Loucy (cell line): ENCODE results near the gene UFC1.

Source experiments
- H2AFZ ChIP-seq: fragments of 200-600 bp; sonication (generic); 2 replicates; pipeline ENCODE4 v1.6.0; 2016; ENCODE audit warnings: antibody characterized with exemption, mild to moderate bottlenecking, low read length, moderate library complexity
- H3F3A ChIP-seq: fragments of 200-600 bp; 2 replicates; pipeline ENCODE4 v1.6.0; 2016; ENCODE audit warnings: antibody characterized with exemption, low read depth, mild to moderate bottlenecking
- H3K27me3 ChIP-seq: fragments of 200-600 bp; sonication (generic); 2 replicates; pipeline ENCODE4 v1.6.1; 2014; ENCODE audit warnings: low read length, mild to moderate bottlenecking; ENCODE audit not compliant: insufficient read depth, poor library complexity, severe bottlenecking
- H3K36me3 ChIP-seq: fragments of 200-600 bp; sonication (generic); 2 replicates; pipeline ENCODE4 v1.6.1; 2016; ENCODE audit warnings: low read length; ENCODE audit not compliant: insufficient read depth
- H3K4me1 ChIP-seq: fragments of 200-600 bp; sonication (generic); 2 replicates; pipeline ENCODE4 v1.5.1; 2014; ENCODE audit warnings: low read length, mild to moderate bottlenecking; ENCODE audit not compliant: insufficient read depth, poor library complexity, severe bottlenecking
- H3K4me2 ChIP-seq: fragments of 200-600 bp; sonication (generic); 2 replicates; pipeline ENCODE4 v1.6.0; 2014; ENCODE audit warnings: antibody characterized with exemption, low read length, low read depth, mild to moderate bottlenecking; ENCODE audit not compliant: poor library complexity, severe bottlenecking
- H3K4me3 ChIP-seq: fragments of 200-600 bp; sonication (generic); 2 replicates; pipeline ENCODE4 v1.5.1; 2014; ENCODE audit warnings: low read length, mild to moderate bottlenecking, mixed read lengths; ENCODE audit not compliant: poor library complexity, severe bottlenecking
- H3K79me2 ChIP-seq: fragments of 200-600 bp; sonication (generic); 2 replicates; pipeline ENCODE4 v1.6.1; 2014; ENCODE audit warnings: low read length; ENCODE audit not compliant: insufficient read depth
- H3K9ac ChIP-seq: fragments of 200-600 bp; sonication (generic); 2 replicates; pipeline ENCODE4 v1.6.0; 2014; ENCODE audit warnings: mild to moderate bottlenecking, low read depth, low read length, moderate library complexity; ENCODE audit not compliant: poor library complexity, severe bottlenecking
- H3K9me2 ChIP-seq: fragments of 200-600 bp; sonication (generic); replicated peaks from 2 replicates; pipeline ENCODE4 v1.6.1; 2016; ENCODE audit warnings: low read depth, low read length, mixed read lengths
- H3K9me3 ChIP-seq: fragments of 200-600 bp; sonication (generic); 2 replicates; pipeline ENCODE4 v1.6.1; 2014; ENCODE audit warnings: mild to moderate bottlenecking, antibody characterized with exemption, low read length, low read depth; ENCODE audit not compliant: insufficient read depth
- H4K20me1 ChIP-seq: fragments of 200-600 bp; sonication (generic); 2 replicates; pipeline ENCODE4 v1.6.0; 2014; ENCODE audit warnings: antibody characterized with exemption, low read length, mild to moderate bottlenecking; ENCODE audit not compliant: insufficient read depth, poor library complexity, severe bottlenecking
- EZH2phosphoT487 ChIP-seq: fragments of 200-600 bp; IDR thresholded peaks from 2 replicates; pipeline ENCODE4 v1.6.1; 2018; ENCODE audit warnings: antibody characterized with exemption, mild to moderate bottlenecking, moderate library complexity, borderline replicate concordance
- TF ChIP-seq, protein P1 (sequence below): fragments of 200-600 bp; sonication (generic); conservative IDR thresholded peaks from 2 replicates; pipeline ENCODE4 v1.5.1; 2014; ENCODE audit warnings: mild to moderate bottlenecking, antibody characterized with exemption, low read length

Gene UFC1

GRCh38 chr1:161185282-161185682, 31.5 kb downstream of the UFC1 start:
- Histone ChIP-seq H3K9me2 (no peaks in the 10 kb centered on the region), H3K36me3 (no peaks in the 10 kb centered on the region), H3K79me2 (no peaks in the 10 kb centered on the region), H3K9ac (peak overlapping the region; percentile 65), H4K20me1 (no peaks in the 10 kb centered on the region), H3K4me3 (peak overlapping the region; percentile 47), H2AFZ (peak overlapping the region; percentile 21; the same call in 1 of the 2 replicates), H3K27me3 (no peaks in the 10 kb centered on the region), H3K4me1 (peaks cover 46% of the 10 kb centered on the region), H3K9me3 (no peaks in the 10 kb centered on the region), H3F3A (0 out of 2 replicates have a peak, but pooled peaks cover 5% of the 10 kb centered on the region), H3K4me2 (peak overlapping the region; percentile 70)
- TF ChIP-seq, protein P1, sequence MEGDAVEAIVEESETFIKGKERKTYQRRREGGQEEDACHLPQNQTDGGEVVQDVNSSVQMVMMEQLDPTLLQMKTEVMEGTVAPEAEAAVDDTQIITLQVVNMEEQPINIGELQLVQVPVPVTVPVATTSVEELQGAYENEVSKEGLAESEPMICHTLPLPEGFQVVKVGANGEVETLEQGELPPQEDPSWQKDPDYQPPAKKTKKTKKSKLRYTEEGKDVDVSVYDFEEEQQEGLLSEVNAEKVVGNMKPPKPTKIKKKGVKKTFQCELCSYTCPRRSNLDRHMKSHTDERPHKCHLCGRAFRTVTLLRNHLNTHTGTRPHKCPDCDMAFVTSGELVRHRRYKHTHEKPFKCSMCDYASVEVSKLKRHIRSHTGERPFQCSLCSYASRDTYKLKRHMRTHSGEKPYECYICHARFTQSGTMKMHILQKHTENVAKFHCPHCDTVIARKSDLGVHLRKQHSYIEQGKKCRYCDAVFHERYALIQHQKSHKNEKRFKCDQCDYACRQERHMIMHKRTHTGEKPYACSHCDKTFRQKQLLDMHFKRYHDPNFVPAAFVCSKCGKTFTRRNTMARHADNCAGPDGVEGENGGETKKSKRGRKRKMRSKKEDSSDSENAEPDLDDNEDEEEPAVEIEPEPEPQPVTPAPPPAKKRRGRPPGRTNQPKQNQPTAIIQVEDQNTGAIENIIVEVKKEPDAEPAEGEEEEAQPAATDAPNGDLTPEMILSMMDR: no peak
- no peak for TF ChIP-seq EZH2phosphoT487

GRCh38 chr1:161185732-161186311, 32.0 kb downstream of the UFC1 start:
- Histone ChIP-seq H3K27me3 (no peaks in the 10 kb centered on the region), H3K36me3 (no peaks in the 10 kb centered on the region), H4K20me1 (no peaks in the 10 kb centered on the region), H3K4me2 (peak overlapping the region; percentile 70), H3K4me3 (peak overlapping the region; percentile 47), H3K4me1 (peaks cover 46% of the 10 kb centered on the region), H2AFZ (peak overlapping the region; percentile 21), H3K9me3 (no peaks in the 10 kb centered on the region), H3F3A (0 out of 2 replicates have a peak, but pooled peaks cover 5% of the 10 kb centered on the region), H3K79me2 (no peaks in the 10 kb centered on the region), H3K9ac (peak overlapping the region; percentile 65), H3K9me2 (no peaks in the 10 kb centered on the region)
- no peak for TF ChIP-seq EZH2phosphoT487
- TF ChIP-seq, protein P1: no peak

DNA sequence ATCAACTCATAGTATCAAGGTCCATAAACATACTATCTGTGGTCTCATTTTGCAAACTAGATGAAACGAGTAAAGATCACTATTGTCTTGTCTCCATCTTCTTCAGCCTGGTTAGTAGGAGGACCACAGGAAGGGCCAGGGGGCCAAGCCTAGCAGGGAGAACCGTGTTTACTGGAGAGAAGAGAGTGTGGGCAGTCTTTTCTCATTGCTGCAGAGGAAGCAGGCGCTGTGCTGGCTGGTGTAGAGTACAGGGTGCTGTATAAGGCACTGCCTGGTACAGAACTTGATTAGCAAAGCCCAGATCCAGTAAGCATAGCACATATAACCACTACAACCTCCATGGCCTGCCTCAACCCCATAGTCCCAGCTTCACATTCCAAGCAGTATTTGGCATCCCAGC, 33.5 kb downstream of the UFC1 start:
- H3K36me3 ChIP-seq: no peaks in the 10 kb centered on the region
- H3K4me1 ChIP-seq: peaks cover 37% of the 10 kb centered on the region
- TF ChIP-seq EZH2phosphoT487: no peak
- TF ChIP-seq, protein P1: no peak
- H4K20me1 ChIP-seq: no peaks in the 10 kb centered on the region
- H3K9me3 ChIP-seq: no peaks in the 10 kb centered on the region
- H3K4me2 ChIP-seq: no peak overlapping the region
- no peaks in the 10 kb centered on the region for H3K79me2 ChIP-seq
- H3K9ac ChIP-seq: no peak overlapping the region
- H3F3A ChIP-seq: 0 out of 2 replicates have a peak, but pooled peaks cover 5% of the 10 kb centered on the region
- no peaks in the 10 kb centered on the region for H3K9me2 ChIP-seq
- no peaks in the 10 kb centered on the region for H3K27me3 ChIP-seq
- H2AFZ ChIP-seq: 0 out of 2 replicates have a peak overlapping the region, but pooled peaks have one; percentile 46
- H3K4me3 ChIP-seq: no peak overlapping the region
